ENCODE measurements around the gene PTPRN. TPM values are rescaled to one million over a fixed set of nuclear protein-coding genes. Genes with fewer than 3 reads are reported as not detected.

Gene PTPRN
- total RNA-seq, 5 donors from 2014 or later (not counting 1 experiment from before 2014, with no cell fraction given) = 0.63 TPM; not detected in 4

- peak in 3 of 4 experiments; percentile 7 to 13 (median 10) for ATAC-seq (replicated peaks in 1 of 4)
- Histone ChIP-seq H3K27ac (ENCODE audit: low read length) (peak overlapping the region; percentile 94), H3K36me3 (ENCODE audit: control insufficient read depth in 2 of 2, extremely low read depth in 1 of 2, insufficient read depth in 1 of 2, low read length in 1 of 2) (peaks cover 15 to 41% of the 10 kb centered on the region in 2 donors), H3K4me1 (ENCODE audit: control insufficient read depth in 1 of 2, extremely low read depth in 1 of 2, insufficient read depth in 2 of 2, low read length in 2 of 2) (peaks cover 56 to 81% of the 10 kb centered on the region in 2 experiments), H3K9me3 (no peaks in the 10 kb centered on the region), H3K27me3 (replicated peaks in 1 of 2; ENCODE audit: control insufficient read depth in 2 of 2, extremely low read depth in 1 of 2, insufficient read depth in 2 of 2, low read length in 1 of 2) (no peaks in the 10 kb centered on the region), H3K4me3 (ENCODE audit: control insufficient read depth in 1 of 2, extremely low read depth in 1 of 2, low read length in 1 of 2) (peak overlapping the region; percentile 42 to 64)
- Mint-ChIP-seq H3K27ac (peak overlapping the region; percentile 98 to 99), H3K9me3 (no peaks in the 10 kb centered on the region), H3K27me3 (no peaks in the 10 kb centered on the region), H3K4me3 (peak overlapping the region; percentile 75 to 96 (median 83)), H3K36me3 (peaks cover 39% of the 10 kb centered on the region), H3K4me1 (peaks cover 76 to 80% (median 76%) of the 10 kb centered on the region in 3 donors)
- WGBS (ENCODE audit: insufficient coverage) = 0% methylated on average over 2 of the region's 7 CpGs
- peak in 31 of 35 experiments; percentile 19 to 79 (median 54) for DNase-seq
- ChIA-PET CTCF (interaction anchor here (0.5 to 1.9 kb wide), 10 partner anchors 9 to 187 kb away, joined by 3 to 6 read pairs (median 3); partner anchors contain the start of genes ANKZF1 (in 1 of the 2) and ATG9A (in 1 of the 2)), POLR2A (interaction anchor here (0.5 to 3.0 kb wide), 11 partner anchors 12 to 353 kb away, joined by 3 to 14 read pairs (median 4); partner anchors contain the start of genes ANKZF1 (in 2 of the 2), ATG9A (in 2 of the 2), DNAJB2 (in 2 of the 2) and CNPPD1 (in 1 of the 2))
These were observed 59.8 kb downstream of the PTPRN start for GRCh38 chr2:219249203-219249980.

- Histone ChIP-seq H3K27me3 (replicated peaks in 1 of 2; ENCODE audit: control insufficient read depth in 2 of 2, extremely low read depth in 1 of 2, insufficient read depth in 2 of 2, low read length in 1 of 2) (no peaks in the 10 kb centered on the region), H3K9me3 (no peaks in the 10 kb centered on the region), H3K36me3 (ENCODE audit: control insufficient read depth in 2 of 2, extremely low read depth in 1 of 2, insufficient read depth in 1 of 2, low read length in 1 of 2) (peaks cover 15 to 41% of the 10 kb centered on the region in 2 donors), H3K27ac (ENCODE audit: low read length) (peak overlapping the region; percentile 94), H3K4me1 (ENCODE audit: control insufficient read depth in 1 of 2, extremely low read depth in 1 of 2, insufficient read depth in 2 of 2, low read length in 2 of 2) (peaks cover 57 to 83% of the 10 kb centered on the region in 2 experiments), H3K4me3 (ENCODE audit: control insufficient read depth in 1 of 2, extremely low read depth in 1 of 2, low read length in 1 of 2) (peak overlapping the region; percentile 42 to 64)
- CTCF ChIA-PET = interaction anchor here (0.5 to 1.9 kb wide), 9 partner anchors 10 to 186 kb away, joined by 3 to 6 read pairs (median 3); partner anchors contain the start of genes ANKZF1 (in 1 of the 2) and ATG9A (in 1 of the 2)
- ATAC-seq (replicated peaks in 1 of 4) = no peak
- Mint-ChIP-seq H3K27me3 (no peaks in the 10 kb centered on the region), H3K9me3 (no peaks in the 10 kb centered on the region), H3K36me3 (peaks cover 39% of the 10 kb centered on the region), H3K4me1 (peaks cover 77 to 82% (median 78%) of the 10 kb centered on the region in 3 donors), H3K4me3 (peak overlapping the region; percentile 75 to 96 (median 83)), H3K27ac (peak overlapping the region; percentile 98 to 99)
- POLR2A ChIA-PET = interaction anchor here (0.9 to 3.0 kb wide), 5 partner anchors 19 to 352 kb away, joined by 4 to 14 read pairs (median 10); partner anchors contain the start of genes ANKZF1 (in 2 of the 2), ATG9A (in 2 of the 2) and DNAJB2 (in 2 of the 2)
- no peak for DNase-seq
- no CpG with 5 or more reads among the region's 2 CpGs for WGBS (ENCODE audit: insufficient coverage)
These were observed 60.4 kb downstream of the PTPRN start for GRCh38 chr2:219248845-219249202.

- Mint-ChIP-seq H3K27me3 (no peaks in the 10 kb centered on the region), H3K4me3 (peak overlapping the region; percentile 68 to 83 (median 75)), H3K9me3 (no peaks in the 10 kb centered on the region), H3K27ac (peak overlapping the region; percentile 98 to 99), H3K36me3 (peaks cover 39% of the 10 kb centered on the region), H3K4me1 (peaks cover 78 to 90% (median 79%) of the 10 kb centered on the region in 3 donors)
- Histone ChIP-seq H3K27me3 (replicated peaks in 1 of 2; ENCODE audit: control insufficient read depth in 2 of 2, extremely low read depth in 1 of 2, insufficient read depth in 2 of 2, low read length in 1 of 2) (no peaks in the 10 kb centered on the region), H3K4me3 (ENCODE audit: control insufficient read depth in 1 of 2, extremely low read depth in 1 of 2, low read length in 1 of 2) (peak overlapping the region; percentile 32 to 64), H3K36me3 (ENCODE audit: control insufficient read depth in 2 of 2, extremely low read depth in 1 of 2, insufficient read depth in 1 of 2, low read length in 1 of 2) (peaks cover 15 to 41% of the 10 kb centered on the region in 2 donors), H3K27ac (ENCODE audit: low read length) (peak overlapping the region; percentile 94), H3K4me1 (ENCODE audit: control insufficient read depth in 1 of 2, extremely low read depth in 1 of 2, insufficient read depth in 2 of 2, low read length in 2 of 2) (peaks cover 57 to 83% of the 10 kb centered on the region in 2 experiments), H3K9me3 (no peaks in the 10 kb centered on the region)
- DNase-seq (peak; percentile 28 to 86 (median 63)), ATAC-seq (replicated peaks in 1 of 4) (peak; percentile 73 to 76 (median 73))
- ChIA-PET POLR2A (interaction anchor here (0.6 to 3.0 kb wide), 4 partner anchors 18 to 61 kb away, joined by 4 to 11 read pairs (median 8); partner anchors contain the start of genes ANKZF1 (in 2 of the 2) and ATG9A (in 2 of the 2)), CTCF (interaction anchor here (0.6 to 1.4 kb wide), 9 partner anchors 18 to 141 kb away, joined by 3 to 8 read pairs (median 3); partner anchors contain the start of genes ANKZF1 (in 1 of the 2) and ATG9A (in 1 of the 2))
- WGBS (ENCODE audit: insufficient coverage) = 20% methylated on average over 5 of the region's 17 CpGs
These were observed 61.2 kb downstream of the PTPRN start for GRCh38 chr2:219247678-219248642.

- ChIA-PET POLR2A (interaction anchor here in 1 of 2 donors (0.6 kb wide), 2 partner anchors 25 to 32 kb away, joined by 3 to 4 read pairs; no protein-coding TSS in a partner anchor), CTCF (interaction anchor here in 1 of 2 donors (1.8 to 2.3 kb wide), 3 partner anchors 8 to 49 kb away, joined by 10 to 14 read pairs (median 13); partner anchors contain the start of genes ANKZF1 and ATG9A)
- Mint-ChIP-seq H3K36me3 (peaks cover 34% of the 10 kb centered on the region), H3K4me1 (peaks cover 68 to 78% (median 71%) of the 10 kb centered on the region in 3 donors), H3K27ac (peak overlapping the region; percentile 98 to 99), H3K9me3 (no peaks in the 10 kb centered on the region), H3K27me3 (no peaks in the 10 kb centered on the region), H3K4me3 (peak overlapping the region; percentile 75 to 92 (median 87))
- Histone ChIP-seq H3K4me3 (ENCODE audit: control insufficient read depth in 1 of 2, extremely low read depth in 1 of 2, low read length in 1 of 2) (peak overlapping the region in 1 of 2 donors; percentile 5), H3K27me3 (replicated peaks in 1 of 2; ENCODE audit: control insufficient read depth in 2 of 2, extremely low read depth in 1 of 2, insufficient read depth in 2 of 2, low read length in 1 of 2) (no peaks in the 10 kb centered on the region), H3K9me3 (no peaks in the 10 kb centered on the region), H3K4me1 (ENCODE audit: control insufficient read depth in 1 of 2, extremely low read depth in 1 of 2, insufficient read depth in 2 of 2, low read length in 2 of 2) (peaks cover 51 to 75% of the 10 kb centered on the region in 2 experiments), H3K36me3 (ENCODE audit: control insufficient read depth in 2 of 2, extremely low read depth in 1 of 2, insufficient read depth in 1 of 2, low read length in 1 of 2) (peaks cover 12 to 35% of the 10 kb centered on the region in 2 donors), H3K27ac (ENCODE audit: low read length) (peak overlapping the region; percentile 94)
- no peak for DNase-seq
- no peak for ATAC-seq (replicated peaks in 1 of 4)
- no CpG with 5 or more reads among the region's 10 CpGs for WGBS (ENCODE audit: insufficient coverage)
These were observed 62.6 kb downstream of the PTPRN start for GRCh38 chr2:219246559-219246958.

- ChIA-PET CTCF (interaction anchor here (0.5 to 2.3 kb wide), 7 partner anchors 9 to 86 kb away, joined by 3 to 14 read pairs (median 7); partner anchors contain the start of genes ANKZF1 (in 1 of the 2) and ATG9A (in 1 of the 2)), POLR2A (interaction anchor here (1.1 to 2.5 kb wide), 4 partner anchors 8 to 17 kb away, joined by 3 to 32 read pairs (median 13); partner anchors contain the start of genes ANKZF1 (in 2 of the 2), ATG9A (in 2 of the 2), TUBA4A (in 2 of the 2) and TUBA4B (in 1 of the 2))
- DNase-seq (peak in 1 of 35 experiments; percentile 30), ATAC-seq (replicated peaks in 1 of 4) (no peak)
- Histone ChIP-seq H3K36me3 (ENCODE audit: control insufficient read depth in 2 of 2, extremely low read depth in 1 of 2, insufficient read depth in 1 of 2, low read length in 1 of 2) (peaks cover 5 to 28% of the 10 kb centered on the region in 2 donors), H3K27me3 (replicated peaks in 1 of 2; ENCODE audit: control insufficient read depth in 2 of 2, extremely low read depth in 1 of 2, insufficient read depth in 2 of 2, low read length in 1 of 2) (no peaks in the 10 kb centered on the region), H3K4me1 (ENCODE audit: control insufficient read depth in 1 of 2, extremely low read depth in 1 of 2, insufficient read depth in 2 of 2, low read length in 2 of 2) (peaks cover 46 to 68% of the 10 kb centered on the region in 2 experiments), H3K9me3 (no peaks in the 10 kb centered on the region), H3K4me3 (ENCODE audit: control insufficient read depth in 1 of 2, extremely low read depth in 1 of 2, low read length in 1 of 2) (peak overlapping the region; percentile 89 to 90), H3K27ac (ENCODE audit: low read length) (peak overlapping the region; percentile 94)
- no peaks in the 10 kb centered on the region for H3K9me3 Mint-ChIP-seq
- H3K4me3 Mint-ChIP-seq = peak overlapping the region; percentile 75 to 92 (median 87)
- H3K27ac Mint-ChIP-seq = peak overlapping the region; percentile 98 to 99
- H3K36me3 Mint-ChIP-seq = peaks cover 27% of the 10 kb centered on the region
- 4% methylated on average over 4 of the region's 10 CpGs for WGBS (ENCODE audit: insufficient coverage)
- no peaks in the 10 kb centered on the region for H3K27me3 Mint-ChIP-seq
- peaks cover 61 to 71% (median 64%) of the 10 kb centered on the region in 3 donors for H3K4me1 Mint-ChIP-seq
These were observed 63.3 kb downstream of the PTPRN start for GRCh38 chr2:219245899-219246230.

Measured in T-cell (primary cell).